Vein endothelial cell (primary cell): ENCODE data around the gene IER2. TPM values are rescaled to one million over a fixed set of nuclear protein-coding genes. Genes with fewer than 3 reads are reported as not detected.

ENCODE experiments used
- total RNA-seq: library from RNA; depleted of rRNA; stranded (reverse); fragments of >200 nt; gene quantifications from 2 replicates; pipeline ENCODE4 v1.2.3, GENCODE V29; 2012

The IER2 gene, protein sequence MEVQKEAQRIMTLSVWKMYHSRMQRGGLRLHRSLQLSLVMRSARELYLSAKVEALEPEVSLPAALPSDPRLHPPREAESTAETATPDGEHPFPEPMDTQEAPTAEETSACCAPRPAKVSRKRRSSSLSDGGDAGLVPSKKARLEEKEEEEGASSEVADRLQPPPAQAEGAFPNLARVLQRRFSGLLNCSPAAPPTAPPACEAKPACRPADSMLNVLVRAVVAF
- total RNA-seq: 29.9 and 41.2 TPM in 2 replicates

DNA sequence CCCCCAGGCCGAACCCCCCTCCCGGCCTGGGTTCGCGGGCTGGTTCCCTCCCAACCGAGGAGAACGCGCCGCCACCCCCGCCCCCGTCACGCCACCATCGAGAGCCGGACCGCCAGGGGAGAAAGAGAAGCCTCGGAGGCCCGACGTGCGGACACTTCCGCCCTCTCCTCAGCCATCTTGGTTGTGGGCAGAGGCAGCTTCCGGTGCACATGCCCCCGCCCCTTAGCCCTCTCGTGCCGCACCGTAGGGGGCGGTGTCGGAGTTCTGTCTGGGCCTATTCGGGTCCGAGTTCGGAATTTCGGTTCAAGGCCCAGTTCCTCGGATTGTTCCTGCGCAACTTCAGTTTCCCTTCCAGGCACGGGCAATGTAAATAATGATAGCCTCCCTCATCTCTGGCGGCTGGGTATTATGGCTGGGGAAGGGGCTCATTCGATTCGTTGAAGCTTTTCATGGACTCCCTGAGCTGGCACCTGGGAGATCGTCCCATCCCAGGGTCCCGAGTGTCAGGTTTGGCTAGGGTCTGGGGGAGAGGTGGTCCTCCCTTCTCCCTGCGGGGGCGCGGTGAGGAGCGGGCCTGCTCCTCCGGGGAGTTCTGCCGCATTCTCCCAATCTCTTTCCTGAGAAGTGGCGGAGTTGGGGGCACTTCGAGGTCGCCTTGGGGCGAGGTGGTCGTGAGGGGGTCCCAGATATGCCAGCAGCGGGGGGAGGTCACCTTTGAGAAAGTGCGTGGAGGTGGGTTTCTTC lies at the start of gene IER2, which contains the start of gene STX10:
Gene IER2, plus strand, starts transcription at position 225 of the 744 bp plus-strand sequence. CDS start 2,776 bp downstream, outside the sequence.
Gene STX10, minus strand, starts transcription at position 189 of the 744 bp plus-strand sequence. CDS start 202 bp downstream, outside the sequence.

DNA sequence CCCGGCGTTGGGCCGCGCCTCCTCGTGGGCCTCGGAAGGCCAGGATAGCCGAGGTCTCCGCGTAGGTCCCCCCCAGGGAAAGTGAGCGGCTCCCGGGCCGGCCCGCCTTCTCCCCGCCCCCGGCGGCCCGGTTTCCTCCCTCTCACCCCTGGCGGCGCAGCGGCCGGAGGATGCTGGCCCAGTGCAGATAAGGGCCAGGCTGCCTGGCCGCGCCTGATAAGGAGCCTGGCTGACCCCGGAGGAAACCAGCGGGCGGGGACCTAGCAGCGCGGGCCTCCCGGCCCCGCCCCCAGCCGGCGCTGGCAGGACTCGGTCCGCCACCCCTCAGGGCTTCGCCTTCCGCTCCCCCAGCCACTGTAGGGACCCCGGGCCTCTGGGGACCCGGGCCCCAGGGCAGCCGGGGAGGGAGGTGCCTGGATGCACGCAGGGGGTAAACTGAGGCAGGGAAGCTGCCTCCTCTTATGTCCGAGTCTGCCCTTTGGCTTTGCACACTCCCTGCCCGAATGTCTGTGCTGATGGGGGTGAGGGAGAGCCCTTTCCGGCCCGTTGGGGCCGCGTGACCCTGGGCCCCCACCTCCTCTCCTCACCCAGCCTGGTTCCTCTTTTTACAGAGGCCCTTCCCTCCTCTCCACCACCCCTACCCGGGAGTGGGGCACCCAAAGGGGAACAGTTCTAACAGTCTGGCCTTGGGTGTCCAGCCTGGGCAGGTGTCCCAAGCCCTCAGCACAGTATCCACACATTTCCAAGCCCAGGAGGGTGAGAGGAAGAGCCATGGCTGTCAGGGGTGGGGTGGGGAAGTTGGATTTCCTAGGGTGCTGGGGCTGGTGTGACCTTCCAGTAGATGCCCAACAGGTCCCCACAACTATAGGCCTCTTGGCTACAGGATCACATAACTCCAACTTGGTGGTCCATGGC lies 47.3 kb upstream of the IER2 start, which contains the start of gene LYL1:
Gene LYL1, minus strand, starts transcription at position 193 of the 915 bp plus-strand sequence. CDS start 1,687 bp downstream, outside the sequence.

DNA sequence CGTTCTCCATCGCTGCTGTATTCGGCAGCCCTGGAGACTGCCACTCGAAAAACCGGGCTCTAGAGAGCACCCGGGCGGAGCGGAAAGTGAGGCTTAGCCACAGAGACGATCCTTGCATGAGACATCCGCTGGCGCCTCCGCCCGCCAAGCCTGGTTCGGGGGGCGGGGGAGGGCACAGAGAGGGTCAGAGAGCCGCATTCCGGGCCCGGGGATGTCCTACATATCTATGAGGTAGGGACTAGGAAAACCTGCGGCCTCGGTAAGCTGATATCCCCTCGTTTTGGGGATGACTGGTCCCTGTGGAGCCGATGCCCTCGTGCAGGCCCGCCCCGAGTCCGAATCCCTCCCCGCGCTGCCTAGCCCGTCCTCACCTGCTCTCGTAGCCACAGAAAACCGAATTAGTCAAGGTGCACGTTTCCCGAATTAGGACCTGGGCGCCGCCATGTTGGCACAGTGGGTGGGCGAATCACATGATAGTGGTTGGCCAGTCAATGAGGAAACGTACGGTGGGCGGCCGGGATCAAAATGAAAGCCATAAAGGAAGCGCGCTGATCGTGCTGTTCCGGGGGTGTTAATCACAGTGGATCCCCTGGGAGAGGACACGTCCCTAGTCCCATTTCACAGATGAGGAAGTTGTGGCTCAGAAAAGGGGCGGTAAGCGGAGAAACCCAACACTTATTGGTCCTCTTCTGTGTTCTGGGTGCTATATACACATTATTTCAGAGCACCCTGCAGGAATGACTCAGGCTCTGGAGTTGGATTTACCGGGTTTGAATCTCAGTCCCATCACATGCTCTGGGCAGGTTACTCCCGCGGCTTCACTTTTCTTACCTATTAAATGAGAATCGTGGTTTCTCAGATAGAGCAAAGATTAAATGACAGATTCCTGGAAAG lies 33.7 kb upstream of the IER2 start, which contains the start of gene TRMT1:
Gene TRMT1, minus strand, starts transcription at position 459 of the 894 bp plus-strand sequence. Its CDS starts 341 bp downstream, at position 118.

DNA sequence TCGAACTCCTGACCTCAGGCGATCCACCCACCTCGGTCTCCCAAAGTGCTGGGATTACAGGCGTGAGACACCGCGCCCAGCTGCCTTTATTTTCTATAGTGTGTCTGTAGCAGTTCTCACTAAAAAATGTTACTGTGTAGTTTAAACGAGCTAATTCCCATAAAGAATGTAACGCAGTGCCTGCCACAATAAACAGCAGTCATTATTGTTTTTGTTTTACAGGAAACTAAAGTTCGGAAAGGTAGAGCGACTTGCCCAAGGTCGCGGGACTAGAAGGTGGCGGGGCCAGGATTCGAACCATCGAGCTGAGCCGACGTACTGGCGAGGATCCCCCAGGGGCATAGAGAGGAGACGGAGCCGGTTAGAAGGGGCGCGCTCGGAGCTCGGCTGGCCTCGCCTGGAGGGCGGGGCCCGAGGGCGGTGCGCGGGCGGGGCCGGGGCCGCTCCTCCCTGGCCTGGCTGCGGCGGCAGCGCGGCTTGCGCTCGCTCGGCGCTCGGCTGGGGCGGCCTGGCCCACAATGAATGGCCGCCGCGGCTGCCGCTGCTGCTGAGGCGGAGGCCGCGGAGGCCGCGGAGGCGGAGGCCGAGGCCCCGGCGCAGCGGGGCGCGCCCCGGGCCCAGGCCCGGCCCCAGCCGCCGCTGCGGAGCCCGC lies 32.3 kb upstream of the IER2 start, which contains the start of gene NACC1:
Gene NACC1, plus strand, starts transcription at position 493 of the 652 bp plus-strand sequence. CDS start 16,944 bp downstream, outside the sequence.

Other genes with a start within 250 kb of the IER2 start
- gene SYCE2, start 231.1 kb upstream of the IER2 start, total RNA-seq: not detected in 2 replicates
- gene FARSA, start 216.7 kb upstream of the IER2 start, total RNA-seq: 74.1 and 78.0 TPM in 2 replicates
- gene CALR, start 211.8 kb upstream of the IER2 start, total RNA-seq: 2,084 and 2,158 TPM in 2 replicates
- gene RAD23A, start 204.5 kb upstream of the IER2 start, total RNA-seq: 94.9 and 104 TPM in 2 replicates
- 20.9 and 21.0 TPM in 2 replicates for gene GADD45GIP1, start 193.2 kb upstream of the IER2 start, total RNA-seq
- not detected in 2 replicates for gene DAND5, start 180.8 kb upstream of the IER2 start, total RNA-seq
- 13.2 and 16.0 TPM in 2 replicates for gene NFIX, start 154.9 kb upstream of the IER2 start, total RNA-seq
- 58.6 and 119 TPM in 2 replicates for gene LYL1, start 47.6 kb upstream of the IER2 start, total RNA-seq
- gene TRMT1, start 33.7 kb upstream of the IER2 start, total RNA-seq: 35.1 and 43.1 TPM in 2 replicates
- gene NACC1, start 32.1 kb upstream of the IER2 start, total RNA-seq: 91.7 and 106 TPM in 2 replicates
- 63.2 and 79.7 TPM in 2 replicates for gene STX10, start within 50 bp of the IER2 start, total RNA-seq